AG10803 (cell line): Measurements from ENCODE around the gene CDC40.
A peak's percentile ranks its signal among the peaks of the same experiment; 100 is the strongest.

Experiments used
- DNase-seq: peaks from one replicate; pipeline ENCODE4 v3.0.0; 2010; ENCODE audit warnings: low read depth
- H3K4me3 ChIP-seq: 2 replicates; pipeline ENCODE4 v1.5.1; 2011; ENCODE audit warnings: mild to moderate bottlenecking, low read length, control low read depth
- CTCF ChIP-seq: conservative IDR thresholded peaks from 2 replicates; pipeline ENCODE4 v1.5.1; 2011; ENCODE audit warnings: mild to moderate bottlenecking, low read length, control low read depth, inconsistent platforms

Gene CDC40

GRCh38 chr6:110170081-110170480 lies 10.1 kb upstream of the CDC40 start:
- DNase-seq, result no peak
- no peak for TF ChIP-seq CTCF
- H3K4me3 ChIP-seq, result no peak overlapping the region

GRCh38 chr6:110173506-110174132 lies 6.6 kb upstream of the CDC40 start:
- DNase-seq, result no peak
- H3K4me3 ChIP-seq, result no peak overlapping the region
- no peak for TF ChIP-seq CTCF

GRCh38 chr6:110178626-110179405 lies 1.4 kb upstream of the CDC40 start:
- peak; percentile 84 for TF ChIP-seq CTCF
- peak overlapping the region; percentile 85 for H3K4me3 ChIP-seq
- DNase-seq, result peak; percentile 64

GRCh38 chr6:110179406-110180227 lies 610 bp upstream of the CDC40 start, which contains the start of gene WASF1:
TSS of gene WASF1 (minus strand) at chr6:110179670. CDS start at chr6:110127601, 52,069 bp downstream.
- no peak for TF ChIP-seq CTCF
- peak within 1 kb of the TSS; percentile 97 for H3K4me3 ChIP-seq
- DNase-seq, result peak; percentile 98

DNA sequence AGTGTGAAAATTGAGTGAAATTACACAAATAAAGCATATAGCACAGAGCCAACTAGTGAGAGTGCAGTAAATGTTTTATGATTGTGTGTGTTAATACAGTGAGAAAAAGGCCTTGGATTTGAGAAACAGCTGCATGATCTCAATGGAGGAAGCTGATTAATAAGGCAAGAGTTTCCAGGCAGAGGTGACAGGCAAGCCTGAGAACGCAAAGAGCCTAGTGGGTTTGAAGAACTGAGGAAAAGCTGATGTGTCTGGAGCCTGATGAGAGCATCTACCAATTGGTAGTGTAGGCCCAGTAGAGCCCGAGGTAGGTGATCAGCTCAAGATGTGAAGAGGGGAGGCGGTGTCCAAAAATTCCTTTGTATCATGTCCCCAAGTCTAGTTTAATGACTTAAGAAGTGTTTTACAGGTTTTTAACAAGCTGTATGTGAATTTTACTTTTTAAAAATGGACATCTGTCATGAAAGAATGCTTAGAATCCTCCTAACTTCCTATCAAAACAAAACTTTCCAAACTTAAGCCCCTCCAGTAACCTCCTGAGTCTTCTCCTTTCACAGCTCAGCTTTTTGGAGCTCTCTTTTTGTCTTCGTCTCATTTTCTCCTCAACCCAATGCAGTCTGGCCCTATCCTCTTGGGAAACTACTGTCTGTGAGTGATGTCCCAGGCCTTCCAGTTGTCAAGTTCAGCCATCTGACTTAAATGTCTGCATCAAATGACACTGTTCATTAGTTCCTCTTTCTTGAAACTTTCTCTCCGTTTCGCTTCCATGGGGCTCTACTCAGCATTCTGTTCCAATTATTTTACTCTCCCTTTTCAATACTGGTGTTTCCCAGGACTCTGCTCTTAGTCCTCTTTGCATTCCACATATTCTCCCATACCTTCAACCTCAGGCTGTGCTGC lies 1.2 kb downstream of the CDC40 start:
- peak overlapping the region; percentile 97 for H3K4me3 ChIP-seq
- peak; percentile 11 for DNase-seq
- TF ChIP-seq CTCF, result no peak

GRCh38 chr6:110183292-110183885 lies 3.2 kb downstream of the CDC40 start:
- no peak overlapping the region for H3K4me3 ChIP-seq
- TF ChIP-seq CTCF, result no peak
- DNase-seq, result no peak
